Peyer's patch (tissue), 4 donors: Measurements from ENCODE around the gene LIM2.

Experiments
- POLR2A ChIP-seq, 2 donors: fragments of 450-650 bp; IDR thresholded peaks; one replicate each; pipeline ENCODE4 v1.5.1; 2017; ENCODE audit warnings: antibody characterized with exemption in 2 of 2, mild to moderate bottlenecking in 2 of 2, moderate library complexity in 2 of 2
- TF ChIP-seq, protein P1 (sequence below), 6 experiments: fragments of 450-650 bp in 4 of 6; fragments of 200-600 bp in 2 of 6; sonication (generic) in 1 of 6; IDR thresholded peaks; one replicate each; pipeline ENCODE4 v1.5.1; 2017 to 2019; ENCODE audit warnings: antibody characterized with exemption in 6 of 6, mild to moderate bottlenecking in 3 of 6, moderate library complexity in 1 of 6

DNA sequence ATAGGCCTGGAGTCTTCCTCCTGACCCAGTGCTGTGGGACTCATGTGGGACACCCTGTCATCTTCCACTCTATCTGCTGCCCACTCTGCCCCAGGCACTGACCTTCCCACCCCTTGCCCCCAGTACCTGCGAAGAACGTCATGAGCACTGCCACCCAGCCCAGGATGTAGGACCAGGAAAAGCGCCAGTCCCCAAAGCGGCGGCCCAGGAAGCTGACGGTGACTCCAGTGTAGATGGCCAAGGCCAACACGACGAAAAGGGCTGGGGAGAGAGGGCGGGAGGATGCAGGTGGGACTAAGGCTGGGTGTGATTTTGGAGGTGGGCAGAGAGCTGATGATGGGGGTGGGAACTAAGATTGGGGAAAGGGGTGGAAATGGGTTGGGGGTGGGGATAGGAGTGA is 7.4 kb downstream of the LIM2 start:
- TF ChIP-seq, protein P1, sequence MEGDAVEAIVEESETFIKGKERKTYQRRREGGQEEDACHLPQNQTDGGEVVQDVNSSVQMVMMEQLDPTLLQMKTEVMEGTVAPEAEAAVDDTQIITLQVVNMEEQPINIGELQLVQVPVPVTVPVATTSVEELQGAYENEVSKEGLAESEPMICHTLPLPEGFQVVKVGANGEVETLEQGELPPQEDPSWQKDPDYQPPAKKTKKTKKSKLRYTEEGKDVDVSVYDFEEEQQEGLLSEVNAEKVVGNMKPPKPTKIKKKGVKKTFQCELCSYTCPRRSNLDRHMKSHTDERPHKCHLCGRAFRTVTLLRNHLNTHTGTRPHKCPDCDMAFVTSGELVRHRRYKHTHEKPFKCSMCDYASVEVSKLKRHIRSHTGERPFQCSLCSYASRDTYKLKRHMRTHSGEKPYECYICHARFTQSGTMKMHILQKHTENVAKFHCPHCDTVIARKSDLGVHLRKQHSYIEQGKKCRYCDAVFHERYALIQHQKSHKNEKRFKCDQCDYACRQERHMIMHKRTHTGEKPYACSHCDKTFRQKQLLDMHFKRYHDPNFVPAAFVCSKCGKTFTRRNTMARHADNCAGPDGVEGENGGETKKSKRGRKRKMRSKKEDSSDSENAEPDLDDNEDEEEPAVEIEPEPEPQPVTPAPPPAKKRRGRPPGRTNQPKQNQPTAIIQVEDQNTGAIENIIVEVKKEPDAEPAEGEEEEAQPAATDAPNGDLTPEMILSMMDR (IDR thresholded peaks at IDR 0.05): no peak
- TF ChIP-seq POLR2A (IDR thresholded peaks at IDR 0.05): no peak
